ENCODE data around the gene LSM2.

DNA sequence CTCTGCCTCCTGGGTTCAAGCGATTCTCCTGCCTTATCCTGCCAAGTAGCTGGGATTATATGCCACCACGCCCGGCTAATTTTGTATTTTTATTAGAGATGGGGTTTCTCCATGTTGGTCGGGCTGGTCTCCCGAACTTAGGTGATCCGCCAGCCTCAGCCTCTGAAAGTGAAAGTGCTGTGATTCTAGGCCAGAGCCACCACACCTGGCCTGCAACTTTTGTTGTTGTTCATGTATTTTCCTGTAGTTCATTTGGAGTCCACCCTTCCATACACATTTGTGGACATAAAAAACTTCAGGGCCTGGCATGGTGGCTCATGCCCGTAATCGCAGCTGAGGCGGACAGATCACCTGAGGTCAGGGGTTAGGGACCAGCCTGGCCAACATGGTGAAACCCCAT, 35.3 kb upstream of the LSM2 start:
- TF ChIP-seq, protein P1, sequence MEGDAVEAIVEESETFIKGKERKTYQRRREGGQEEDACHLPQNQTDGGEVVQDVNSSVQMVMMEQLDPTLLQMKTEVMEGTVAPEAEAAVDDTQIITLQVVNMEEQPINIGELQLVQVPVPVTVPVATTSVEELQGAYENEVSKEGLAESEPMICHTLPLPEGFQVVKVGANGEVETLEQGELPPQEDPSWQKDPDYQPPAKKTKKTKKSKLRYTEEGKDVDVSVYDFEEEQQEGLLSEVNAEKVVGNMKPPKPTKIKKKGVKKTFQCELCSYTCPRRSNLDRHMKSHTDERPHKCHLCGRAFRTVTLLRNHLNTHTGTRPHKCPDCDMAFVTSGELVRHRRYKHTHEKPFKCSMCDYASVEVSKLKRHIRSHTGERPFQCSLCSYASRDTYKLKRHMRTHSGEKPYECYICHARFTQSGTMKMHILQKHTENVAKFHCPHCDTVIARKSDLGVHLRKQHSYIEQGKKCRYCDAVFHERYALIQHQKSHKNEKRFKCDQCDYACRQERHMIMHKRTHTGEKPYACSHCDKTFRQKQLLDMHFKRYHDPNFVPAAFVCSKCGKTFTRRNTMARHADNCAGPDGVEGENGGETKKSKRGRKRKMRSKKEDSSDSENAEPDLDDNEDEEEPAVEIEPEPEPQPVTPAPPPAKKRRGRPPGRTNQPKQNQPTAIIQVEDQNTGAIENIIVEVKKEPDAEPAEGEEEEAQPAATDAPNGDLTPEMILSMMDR (IDR thresholded peaks at IDR 0.05): no peak
- no peak for TF ChIP-seq POLR2A (IDR thresholded peaks at IDR 0.05)
- TF ChIP-seq POLR2AphosphoS5 (IDR thresholded peaks at IDR 0.05; ENCODE audit: insufficient read depth in 1 of 2, low read depth in 1 of 2): no peak

Data from vagina (tissue), 2 donors.